B cell (primary cell): ENCODE results near the gene VASN.

Experiments used
- EZH2 ChIP-seq: IDR thresholded peaks from 2 replicates; pipeline ENCODE4 v1.6.1; 2012; ENCODE audit warnings: borderline replicate concordance, low read depth, mild to moderate bottlenecking, moderate library complexity, low read length; ENCODE audit not compliant: insufficient read depth, poor library complexity, severe bottlenecking
- TF ChIP-seq, protein P1 (sequence below): fragments of 200-600 bp; IDR thresholded peaks from one replicate; pipeline ENCODE4 v1.8.0; 2022; ENCODE audit warnings: antibody characterized with exemption, mild to moderate bottlenecking

DNA sequence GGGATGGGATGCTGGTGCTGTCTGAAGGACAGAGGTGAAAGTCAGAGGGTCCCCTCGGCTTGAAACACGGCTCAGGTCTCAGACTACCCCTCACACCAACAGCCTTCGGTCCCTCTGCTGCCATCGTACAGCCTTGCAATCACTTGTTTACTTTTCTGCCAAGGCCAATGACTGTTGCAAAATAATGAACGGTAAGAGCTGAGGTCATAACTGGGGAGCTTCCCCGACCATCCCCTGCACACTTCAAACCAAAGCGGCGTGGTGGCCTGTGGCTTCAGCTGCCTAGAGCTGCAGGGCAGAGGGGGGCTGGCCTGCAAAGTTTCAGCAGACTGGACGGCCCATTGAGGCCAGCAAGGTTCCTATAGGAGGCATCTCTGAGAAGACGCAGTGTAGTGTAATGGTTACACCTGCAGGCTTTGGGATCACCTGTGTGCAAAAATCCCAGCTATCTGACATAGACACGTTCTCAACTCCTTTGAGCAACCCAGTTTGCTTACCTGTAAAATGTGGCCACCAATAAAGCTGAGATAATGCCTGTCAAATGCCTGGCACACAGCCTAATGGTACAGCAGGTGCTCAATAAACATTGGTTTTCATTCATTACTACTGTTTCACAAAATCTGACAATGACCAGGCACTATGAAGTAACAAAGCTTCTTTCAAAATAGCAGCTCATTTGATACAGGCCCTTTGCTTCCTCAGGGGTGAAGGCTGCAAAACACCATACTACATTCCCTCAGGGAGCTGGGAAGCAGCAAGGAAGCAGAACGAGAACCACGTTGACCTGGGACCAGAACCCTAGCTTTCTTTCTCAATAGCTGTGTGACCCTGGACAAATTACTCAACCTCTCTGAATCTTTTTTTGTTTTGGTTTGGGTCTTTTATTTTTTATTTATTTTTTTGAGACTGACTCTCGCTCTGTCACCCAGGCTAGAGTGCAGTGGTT lies 25.5 kb upstream of the VASN start:
- TF ChIP-seq, protein P1, sequence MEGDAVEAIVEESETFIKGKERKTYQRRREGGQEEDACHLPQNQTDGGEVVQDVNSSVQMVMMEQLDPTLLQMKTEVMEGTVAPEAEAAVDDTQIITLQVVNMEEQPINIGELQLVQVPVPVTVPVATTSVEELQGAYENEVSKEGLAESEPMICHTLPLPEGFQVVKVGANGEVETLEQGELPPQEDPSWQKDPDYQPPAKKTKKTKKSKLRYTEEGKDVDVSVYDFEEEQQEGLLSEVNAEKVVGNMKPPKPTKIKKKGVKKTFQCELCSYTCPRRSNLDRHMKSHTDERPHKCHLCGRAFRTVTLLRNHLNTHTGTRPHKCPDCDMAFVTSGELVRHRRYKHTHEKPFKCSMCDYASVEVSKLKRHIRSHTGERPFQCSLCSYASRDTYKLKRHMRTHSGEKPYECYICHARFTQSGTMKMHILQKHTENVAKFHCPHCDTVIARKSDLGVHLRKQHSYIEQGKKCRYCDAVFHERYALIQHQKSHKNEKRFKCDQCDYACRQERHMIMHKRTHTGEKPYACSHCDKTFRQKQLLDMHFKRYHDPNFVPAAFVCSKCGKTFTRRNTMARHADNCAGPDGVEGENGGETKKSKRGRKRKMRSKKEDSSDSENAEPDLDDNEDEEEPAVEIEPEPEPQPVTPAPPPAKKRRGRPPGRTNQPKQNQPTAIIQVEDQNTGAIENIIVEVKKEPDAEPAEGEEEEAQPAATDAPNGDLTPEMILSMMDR = no peak
- no peak for TF ChIP-seq EZH2
